Transverse colon (tissue), 4 donors: ENCODE results near the gene FAR2. TPM values are rescaled to one million over a fixed set of nuclear protein-coding genes. Genes with fewer than 3 reads are reported as not detected.

Source experiments
- DNase-seq: peaks from one replicate; pipeline ENCODE4 v3.0.0-alpha.2; 2019
- H3K27ac ChIP-seq, 4 donors: fragments of 200-600 bp; sonication (generic); 2 replicates each; pipeline ENCODE4 v1.5.1; 2016 to 2018; ENCODE audit warnings: inconsistent platforms in 4 of 4
- H3K27me3 ChIP-seq: fragments of 200-600 bp; sonication (generic); 2 replicates; pipeline ENCODE4 v1.5.1; 2017; ENCODE audit warnings: inconsistent platforms
- H3K36me3 ChIP-seq, 4 donors: fragments of 200-600 bp; sonication (generic); 2 replicates each; pipeline ENCODE4 v1.5.1; 2017 to 2019; ENCODE audit warnings: inconsistent platforms in 4 of 4
- H3K4me1 ChIP-seq, 4 donors: fragments of 200-600 bp; sonication (generic); 2 replicates each; pipeline ENCODE4 v1.5.1; 2017 to 2020; ENCODE audit warnings: inconsistent platforms in 4 of 4
- H3K4me3 ChIP-seq, 4 donors: fragments of 200-600 bp; sonication (generic); 1 replicate in 1 of 4; 2 replicates in 3 of 4; pipeline versions ENCODE4 v1.5.1 to v1.6.1; 2017 to 2019; ENCODE audit warnings: inconsistent platforms in 4 of 4
- H3K9me3 ChIP-seq, 2 donors: fragments of 200-600 bp; sonication (generic); 2 replicates each; pipeline ENCODE4 v1.5.1; 2017 to 2019; ENCODE audit warnings: inconsistent platforms in 2 of 2
- CTCF ChIP-seq, 5 experiments: fragments of 200-600 bp in 3 of 5; fragments of 450-650 bp in 2 of 5; sonication (generic) in 3 of 5; IDR thresholded peaks; 1 replicate in 2 of 5; 2 replicates in 3 of 5; pipeline ENCODE4 v1.5.1; 2016 to 2017; ENCODE audit warnings: antibody characterized with exemption in 5 of 5, inconsistent platforms in 3 of 5, mild to moderate bottlenecking in 2 of 5, moderate library complexity in 1 of 5
- EP300 ChIP-seq: sonication (generic); formaldehyde crosslinking; IDR thresholded peaks from one replicate; pipeline ENCODE4 v1.6.1; 2017; ENCODE audit warnings: antibody characterized with exemption, low read depth
- POLR2A ChIP-seq: fragments of 450-650 bp; IDR thresholded peaks from one replicate; pipeline ENCODE4 v1.6.1; 2016; ENCODE audit warnings: antibody characterized with exemption, mild to moderate bottlenecking, moderate library complexity
- POLR2AphosphoS5 ChIP-seq, 3 donors: sonication (generic); formaldehyde crosslinking; IDR thresholded peaks; one replicate each; pipeline ENCODE4 v1.6.1; 2016; ENCODE audit warnings: antibody characterized with exemption in 3 of 3
- WGBS, 2 donors: methylation state at CpG; one replicate each; pipeline ENCODE4 v1.1.5; 2018; ENCODE audit warnings: low coverage in 1 of 2; 5-methylcytosine and 5-hydroxymethylcytosine counted together
- in situ Hi-C, 4 donors: fragments of 200-750 bp; cut with MboI; loops; one replicate each; pipeline versions ENCODE4 v1.15.0 to v1.15.1; 2017; ENCODE audit warnings: low sequenced_read_pairs in 3 of 4, low pct_ligation_motif_present in 1 of 4, low pct_unique_long_range_greater_than_20kb in 1 of 4
- intact Hi-C: fragments of 100-400 bp; cut with DNase I; formaldehyde crosslinking; loops from one replicate; pipeline ENCODE4 v1.15.1; 2023; ENCODE audit warnings: low total_unique reads
- total RNA-seq, 4 donors: library from RNA; depleted of rRNA; stranded (reverse); fragments of >200 nt; gene quantifications; one replicate each; pipeline ENCODE4 v1.1.0, GENCODE V29; 2016

FAR2 gene
- total RNA-seq, 4 donors from 2014 or later, result 57.6 to 72.7 (median 65.7) TPM

DNA sequence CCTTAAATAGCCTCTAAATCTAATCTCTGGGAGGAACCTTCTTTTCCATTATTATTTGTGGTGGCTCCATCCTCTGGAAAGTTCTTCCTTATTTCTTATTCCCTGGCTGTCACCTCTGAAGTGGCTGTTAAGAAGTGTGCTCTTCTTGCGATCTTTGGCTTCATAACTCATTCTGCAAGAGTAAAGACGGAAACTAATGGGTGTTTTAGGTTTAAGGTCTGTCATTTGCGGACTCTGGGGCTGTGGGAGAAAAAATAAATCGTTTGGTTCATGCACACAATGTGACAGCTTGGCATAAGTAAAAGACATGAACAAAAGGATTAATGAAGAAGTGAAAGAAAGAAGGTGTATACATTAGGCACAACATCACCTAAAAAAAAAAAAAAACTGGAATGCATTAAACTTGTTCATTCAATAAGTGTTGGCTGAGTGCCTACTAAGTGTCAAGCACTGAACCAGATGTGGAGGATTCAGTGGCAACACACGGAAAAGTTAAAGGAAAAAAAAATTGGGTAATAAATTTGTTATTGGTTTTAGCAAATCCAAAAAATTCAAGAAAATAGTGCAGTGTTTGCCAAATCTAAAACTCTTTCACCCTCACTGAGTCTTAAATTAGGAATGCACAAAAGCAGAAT is 132.4 kb downstream of the FAR2 start:
- DNase-seq, result no peak
- Histone ChIP-seq H3K9me3 (no peaks in the 10 kb centered on the region), H3K36me3 (no peaks in the 10 kb centered on the region), H3K27me3 (no peaks in the 10 kb centered on the region), H3K4me1 (peaks cover 0 to 4% (median 0%) of the 10 kb centered on the region in 4 donors), H3K27ac (no peak overlapping the region), H3K4me3 (no peak overlapping the region)
- intact Hi-C loops, result loop anchor here (10.0 kb wide), 1 partner anchor 1047 kb away; no protein-coding TSS in a partner anchor
- TF ChIP-seq EP300, result no peak
- in situ Hi-C loops, result no loop called here
- 78 to 80% methylated on average over 5 of the region's 5 CpGs for WGBS, 2 donors

DNA sequence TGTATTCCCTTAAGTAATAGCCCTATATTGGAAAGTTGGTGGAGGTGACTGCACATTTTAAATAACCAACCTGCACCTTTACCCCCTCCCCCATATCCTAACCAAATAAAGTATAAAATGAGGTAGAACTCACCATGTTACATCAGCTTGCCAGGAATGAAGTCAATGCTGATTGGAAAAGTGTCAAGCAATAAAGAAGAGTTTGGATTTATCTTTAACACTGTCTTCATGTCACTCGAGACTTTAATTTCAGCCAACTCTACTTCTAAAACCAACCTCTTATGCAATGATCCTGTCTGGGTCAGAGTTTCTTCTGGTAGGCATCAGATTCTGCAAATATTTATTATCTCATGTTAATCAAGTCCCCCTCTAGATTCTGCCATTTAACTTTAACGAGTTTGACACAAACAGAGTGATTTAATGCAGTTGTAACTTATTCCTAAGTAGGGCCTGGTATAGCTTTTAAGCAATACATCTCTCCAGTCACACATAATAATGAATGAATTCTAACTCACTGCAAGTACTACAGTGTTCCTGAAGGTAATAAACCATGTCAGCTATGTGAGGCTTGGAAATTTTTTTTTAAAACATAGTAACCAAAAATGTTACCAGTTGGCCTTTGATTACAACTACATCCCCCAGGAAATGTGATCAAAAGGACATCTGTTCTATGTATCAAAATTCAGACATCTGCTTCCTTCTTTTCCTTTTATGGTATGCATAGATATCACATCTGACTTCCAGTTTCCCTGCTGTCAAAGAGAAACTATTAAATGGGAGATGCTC is 133.1 kb downstream of the FAR2 start:
- peaks cover 0 to 4% (median 0%) of the 10 kb centered on the region in 4 donors for H3K4me1 ChIP-seq

DNA sequence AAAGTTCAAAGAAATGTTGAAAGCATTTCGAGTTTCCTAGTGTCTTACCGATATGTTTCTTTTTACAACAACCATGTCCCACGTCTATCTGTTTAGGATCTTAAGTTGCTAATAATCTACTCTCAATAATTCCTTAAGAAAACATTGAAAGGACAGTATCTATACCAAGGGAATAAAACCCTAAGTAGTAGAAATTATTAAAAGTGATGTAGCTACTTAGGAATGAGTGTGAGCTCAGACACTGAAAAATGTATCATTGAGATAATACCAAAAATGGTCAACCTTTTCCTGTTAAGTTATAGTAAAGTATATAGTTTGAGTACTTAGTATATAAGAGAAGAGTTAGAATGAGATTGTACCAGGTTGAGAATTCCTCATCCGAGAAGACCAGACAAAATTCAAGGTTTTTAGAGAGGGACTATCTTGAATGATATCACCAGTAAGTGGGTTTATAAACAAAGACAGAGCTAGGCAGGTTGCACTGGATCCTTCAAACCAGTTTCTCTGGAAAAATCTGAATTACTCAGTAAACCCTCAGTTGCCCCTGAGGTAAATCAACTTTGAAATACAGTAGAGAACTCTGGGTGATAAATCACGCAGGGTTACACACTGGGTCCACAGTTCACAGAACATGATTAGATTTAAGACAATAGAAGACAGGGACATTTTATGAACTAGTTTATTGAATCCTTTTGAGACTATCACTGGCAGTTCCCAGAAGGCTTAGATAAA is 135.1 kb downstream of the FAR2 start:
- H3K4me1 ChIP-seq, result peaks cover 0 to 4% (median 0%) of the 10 kb centered on the region in 4 donors
- DNase-seq, result no peak
- H3K27ac ChIP-seq, result no peak overlapping the region
- no peaks in the 10 kb centered on the region for H3K27me3 ChIP-seq
- no peak overlapping the region for H3K4me3 ChIP-seq
- H3K36me3 ChIP-seq, result no peaks in the 10 kb centered on the region
- H3K9me3 ChIP-seq, result no peaks in the 10 kb centered on the region
- intact Hi-C loops (loop anchor here (10.0 kb wide), 1 partner anchor 1049 kb away; no protein-coding TSS in a partner anchor), in situ Hi-C loops (no loop called here)
- TF ChIP-seq POLR2AphosphoS5 (IDR thresholded peaks at IDR 0.05) (no peak), EP300 (no peak), POLR2A (no peak), CTCF (IDR thresholded peaks at IDR 0.05) (no peak)
- 87 to 88% methylated on average over 5 of the region's 5 CpGs for WGBS, 2 donors

More for the DNA sequence above, 133.1 kb downstream of the FAR2 start:
- 36 to 66% methylated on average over 2 of the region's 2 CpGs for WGBS, 2 donors
- no peaks in the 10 kb centered on the region for H3K9me3 ChIP-seq
- H3K36me3 ChIP-seq, result no peaks in the 10 kb centered on the region
- H3K27ac ChIP-seq, result no peak overlapping the region
- H3K27me3 ChIP-seq, result no peaks in the 10 kb centered on the region
- DNase-seq, result no peak
- intact Hi-C loops, result loop anchor here (10.0 kb wide), 1 partner anchor 1047 kb away; no protein-coding TSS in a partner anchor
- TF ChIP-seq POLR2AphosphoS5 (IDR thresholded peaks at IDR 0.05), result no peak
- no peak for TF ChIP-seq EP300
- TF ChIP-seq POLR2A, result no peak
- TF ChIP-seq CTCF (IDR thresholded peaks at IDR 0.05), result no peak
- H3K4me3 ChIP-seq, result no peak overlapping the region
- in situ Hi-C loops, result no loop called here

- intact Hi-C loops, result loop anchor here (10.0 kb wide), 1 partner anchor 1051 kb away; no protein-coding TSS in a partner anchor
- H3K27ac ChIP-seq, result no peak overlapping the region
- H3K36me3 ChIP-seq, result no peaks in the 10 kb centered on the region
- WGBS, 2 donors, result 88 to 91% methylated on average over 3 of the region's 3 CpGs
- H3K4me1 ChIP-seq, result peaks cover 0 to 4% (median 0%) of the 10 kb centered on the region in 4 donors
- no peak overlapping the region for H3K4me3 ChIP-seq
- no peak for TF ChIP-seq CTCF (IDR thresholded peaks at IDR 0.05)
- no peak for TF ChIP-seq POLR2AphosphoS5 (IDR thresholded peaks at IDR 0.05)
- no peak for TF ChIP-seq POLR2A
- no peak for TF ChIP-seq EP300
- no peaks in the 10 kb centered on the region for H3K27me3 ChIP-seq
- DNase-seq, result no peak
- no peaks in the 10 kb centered on the region for H3K9me3 ChIP-seq
- in situ Hi-C loops, result no loop called here
Measured at GRCh38 chr12:29286081-29286790, 137.2 kb downstream of the FAR2 start.
